DLD1 (cell line): ENCODE measurements around the gene SLC30A5.
"Not testable (repeated sequence)": the region's sequence is repeated elsewhere in the genome, so short reads cannot be mapped to it uniquely, and the experiment has no call there.

ENCODE experiments used
- in situ Hi-C: cut with HindIII; loops from 2 replicates; pipeline ENCODE4 v1.10.0; 2017; ENCODE audit warnings: low sequenced_read_pairs

SLC30A5 gene

GRCh38 chr5:69103521-69103920 is 9.7 kb downstream of the SLC30A5 start:
- in situ Hi-C loops = loop anchor here (25.0 kb wide), 1 partner anchor 159 kb away; no protein-coding TSS in a partner anchor

- in situ Hi-C loops = loop anchor here (25.0 kb wide), 1 partner anchor 156 kb away; no protein-coding TSS in a partner anchor
Observed at GRCh38 chr5:69105996-69106906, 12.4 kb downstream of the SLC30A5 start.

GRCh38 chr5:69108367-69108766 is 14.6 kb downstream of the SLC30A5 start:
- in situ Hi-C loops = loop anchor here (25.0 kb wide), 1 partner anchor 154 kb away; no protein-coding TSS in a partner anchor

- in situ Hi-C loops = loop anchor here (25.0 kb wide), 1 partner anchor 148 kb away; no protein-coding TSS in a partner anchor
Observed at GRCh38 chr5:69113851-69114250, 20.0 kb downstream of the SLC30A5 start.

- in situ Hi-C loops = loop anchor here (25.0 kb wide), 1 partner anchor 147 kb away; no protein-coding TSS in a partner anchor
Observed at GRCh38 chr5:69115526-69115925, 21.7 kb downstream of the SLC30A5 start.

GRCh38 chr5:69129413-69129812 is 35.6 kb downstream of the SLC30A5 start:
- in situ Hi-C loops = no loop called here

- in situ Hi-C loops = no loop called here
Observed at GRCh38 chr5:69130241-69130640, 36.4 kb downstream of the SLC30A5 start.

GRCh38 chr5:69131304-69131703 is 37.5 kb downstream of the SLC30A5 start:
- in situ Hi-C loops = no loop called here

GRCh38 chr5:69134126-69134525 is 40.3 kb downstream of the SLC30A5 start:
- in situ Hi-C loops = no loop called here

- in situ Hi-C loops = no loop called here
Observed at GRCh38 chr5:69136293-69136692, 42.5 kb downstream of the SLC30A5 start.

GRCh38 chr5:69137208-69137607 is 43.4 kb downstream of the SLC30A5 start:
- in situ Hi-C loops = not testable (repeated sequence)

- in situ Hi-C loops = no loop called here
Observed at GRCh38 chr5:69137807-69138206, 44.0 kb downstream of the SLC30A5 start.

GRCh38 chr5:69138766-69139165 is 45.0 kb downstream of the SLC30A5 start:
- in situ Hi-C loops = no loop called here

- in situ Hi-C loops = not testable (repeated sequence)
Observed at GRCh38 chr5:69140239-69140638, 46.4 kb downstream of the SLC30A5 start.

GRCh38 chr5:69140827-69141226 is 47.0 kb downstream of the SLC30A5 start:
- in situ Hi-C loops = no loop called here

GRCh38 chr5:69148576-69148975 is 54.8 kb downstream of the SLC30A5 start:
- in situ Hi-C loops = not testable (repeated sequence)

- in situ Hi-C loops = no loop called here
Observed at GRCh38 chr5:69148981-69149675, 55.3 kb downstream of the SLC30A5 start.

- in situ Hi-C loops = no loop called here
Observed at GRCh38 chr5:69149676-69150010, 55.8 kb downstream of the SLC30A5 start.

- in situ Hi-C loops = no loop called here
Observed at GRCh38 chr5:69152731-69153130, 58.9 kb downstream of the SLC30A5 start.

- in situ Hi-C loops = no loop called here
Observed at GRCh38 chr5:69156456-69156855, 62.6 kb downstream of the SLC30A5 start.

- in situ Hi-C loops = no loop called here
Observed at GRCh38 chr5:69158039-69158438, 64.2 kb downstream of the SLC30A5 start.

- in situ Hi-C loops = no loop called here
Observed at GRCh38 chr5:69160651-69161050, 66.8 kb downstream of the SLC30A5 start.
